ENCODE data around the gene DNAJC9.
A peak's percentile ranks its signal among the peaks of the same experiment; 100 is the strongest.

DNAJC9 gene

DNA sequence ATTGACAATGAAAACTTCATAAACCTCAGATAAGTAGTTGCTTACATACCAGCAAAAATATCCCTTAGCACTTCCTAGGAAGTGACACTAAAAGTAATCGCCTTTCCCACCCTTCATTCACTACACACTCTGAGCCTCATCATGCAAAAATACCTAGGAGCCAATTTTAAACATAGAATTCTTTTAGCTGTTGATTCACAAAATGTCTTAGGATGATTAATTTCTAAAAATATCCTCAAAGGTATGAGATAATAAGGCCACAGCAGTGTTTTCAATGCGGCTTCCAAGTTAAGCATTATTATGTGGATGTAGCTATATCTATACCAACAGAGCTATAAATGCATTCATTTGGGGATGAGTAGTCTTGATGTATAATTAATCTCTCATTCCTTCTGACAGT, 13.2 kb downstream of the DNAJC9 start:
- TF ChIP-seq GABPA (IDR thresholded peaks at IDR 0.05; ENCODE audit: low read depth) (no peak), SPI1 (IDR thresholded peaks at IDR 0.05; ENCODE audit: borderline replicate concordance, low read depth) (no peak), CTCF (IDR thresholded peaks at IDR 0.05; ENCODE audit: insufficient read depth, low read length) (no peak), POLR2AphosphoS5 (IDR thresholded peaks at IDR 0.05; ENCODE audit: low read depth) (no peak)
- TF ChIP-seq, protein P1, sequence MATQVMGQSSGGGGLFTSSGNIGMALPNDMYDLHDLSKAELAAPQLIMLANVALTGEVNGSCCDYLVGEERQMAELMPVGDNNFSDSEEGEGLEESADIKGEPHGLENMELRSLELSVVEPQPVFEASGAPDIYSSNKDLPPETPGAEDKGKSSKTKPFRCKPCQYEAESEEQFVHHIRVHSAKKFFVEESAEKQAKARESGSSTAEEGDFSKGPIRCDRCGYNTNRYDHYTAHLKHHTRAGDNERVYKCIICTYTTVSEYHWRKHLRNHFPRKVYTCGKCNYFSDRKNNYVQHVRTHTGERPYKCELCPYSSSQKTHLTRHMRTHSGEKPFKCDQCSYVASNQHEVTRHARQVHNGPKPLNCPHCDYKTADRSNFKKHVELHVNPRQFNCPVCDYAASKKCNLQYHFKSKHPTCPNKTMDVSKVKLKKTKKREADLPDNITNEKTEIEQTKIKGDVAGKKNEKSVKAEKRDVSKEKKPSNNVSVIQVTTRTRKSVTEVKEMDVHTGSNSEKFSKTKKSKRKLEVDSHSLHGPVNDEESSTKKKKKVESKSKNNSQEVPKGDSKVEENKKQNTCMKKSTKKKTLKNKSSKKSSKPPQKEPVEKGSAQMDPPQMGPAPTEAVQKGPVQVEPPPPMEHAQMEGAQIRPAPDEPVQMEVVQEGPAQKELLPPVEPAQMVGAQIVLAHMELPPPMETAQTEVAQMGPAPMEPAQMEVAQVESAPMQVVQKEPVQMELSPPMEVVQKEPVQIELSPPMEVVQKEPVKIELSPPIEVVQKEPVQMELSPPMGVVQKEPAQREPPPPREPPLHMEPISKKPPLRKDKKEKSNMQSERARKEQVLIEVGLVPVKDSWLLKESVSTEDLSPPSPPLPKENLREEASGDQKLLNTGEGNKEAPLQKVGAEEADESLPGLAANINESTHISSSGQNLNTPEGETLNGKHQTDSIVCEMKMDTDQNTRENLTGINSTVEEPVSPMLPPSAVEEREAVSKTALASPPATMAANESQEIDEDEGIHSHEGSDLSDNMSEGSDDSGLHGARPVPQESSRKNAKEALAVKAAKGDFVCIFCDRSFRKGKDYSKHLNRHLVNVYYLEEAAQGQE (IDR thresholded peaks at IDR 0.05; ENCODE audit: insufficient replicate concordance, low read depth): no peak
- no peak for DNase-seq (ENCODE audit: low read depth in 1 of 2, low spot score in 1 of 2)
- no peak overlapping the region for H3K27ac ChIP-seq (replicated peaks)
- no peak overlapping the region for H3K4me3 ChIP-seq (replicated peaks; ENCODE audit: insufficient read depth, low read length)
- no peaks in the 10 kb centered on the region for H3K27me3 ChIP-seq (ENCODE audit: insufficient read depth, poor library complexity, severe bottlenecking)

- H3K27ac ChIP-seq (replicated peaks): no peak overlapping the region
- no peaks in the 10 kb centered on the region for H3K27me3 ChIP-seq (ENCODE audit: insufficient read depth, poor library complexity, severe bottlenecking)
- TF ChIP-seq CTCF (IDR thresholded peaks at IDR 0.05; ENCODE audit: insufficient read depth, low read length) (no peak), POLR2AphosphoS5 (IDR thresholded peaks at IDR 0.05; ENCODE audit: low read depth) (no peak), GABPA (IDR thresholded peaks at IDR 0.05; ENCODE audit: low read depth) (no peak), SPI1 (IDR thresholded peaks at IDR 0.05; ENCODE audit: borderline replicate concordance, low read depth) (no peak)
- TF ChIP-seq, protein P1 (IDR thresholded peaks at IDR 0.05; ENCODE audit: insufficient replicate concordance, low read depth): no peak
- DNase-seq (ENCODE audit: low read depth in 1 of 2, low spot score in 1 of 2): no peak
- H3K4me3 ChIP-seq (replicated peaks; ENCODE audit: insufficient read depth, low read length): no peak overlapping the region
Observed at GRCh38 chr10:73232887-73233286, 14.2 kb downstream of the DNAJC9 start.

GRCh38 chr10:73229567-73229966, 17.5 kb downstream of the DNAJC9 start:
- Histone ChIP-seq H3K27me3 (ENCODE audit: insufficient read depth, poor library complexity, severe bottlenecking) (no peaks in the 10 kb centered on the region), H3K4me3 (replicated peaks; ENCODE audit: insufficient read depth, low read length) (no peak overlapping the region), H3K27ac (replicated peaks) (peak overlapping the region; percentile 6)
- TF ChIP-seq CTCF (IDR thresholded peaks at IDR 0.05; ENCODE audit: insufficient read depth, low read length) (no peak), GABPA (IDR thresholded peaks at IDR 0.05; ENCODE audit: low read depth) (no peak), SPI1 (IDR thresholded peaks at IDR 0.05; ENCODE audit: borderline replicate concordance, low read depth) (no peak), POLR2AphosphoS5 (IDR thresholded peaks at IDR 0.05; ENCODE audit: low read depth) (no peak)
- TF ChIP-seq, protein P1 (IDR thresholded peaks at IDR 0.05; ENCODE audit: insufficient replicate concordance, low read depth): no peak
- peak in 1 of 2 experiments; percentile 36 for DNase-seq (ENCODE audit: low read depth in 1 of 2, low spot score in 1 of 2)

Measured in HL-60 (cell line).